HEK293 (cell line): ENCODE measurements around the gene KHDC1L.
"Not testable (repeated sequence)": the region's sequence is repeated elsewhere in the genome, so short reads cannot be mapped to it uniquely, and the experiment has no call there.

Experiments
- CTCF ChIA-PET: fragments of 350-600 bp; formaldehyde crosslinking; extraction: SDS; loops from one replicate; lab custom pipeline; 2021; ENCODE audit warnings: antibody characterized with exemption; lab: Yijun Ruan, JAX
- POLR2A ChIA-PET: fragments of 300-600 bp; formaldehyde crosslinking; extraction: SDS; loops from one replicate; lab custom pipeline; 2020; ENCODE audit warnings: antibody characterized with exemption, inconsistent platforms; lab: Yijun Ruan, JAX
- H3K27ac ChIP-seq: fragments of 200-500 bp; sonication (Bioruptor generic); 2 replicates; pipeline ENCODE4 v1.5.1; 2014; ENCODE audit warnings: low read depth, low read length, control low read depth, inconsistent platforms; ENCODE audit errors: extremely low read depth
- H3K36me3 ChIP-seq, 2 experiments: fragments of 200-500 bp in 1 of 2; sonication (Bioruptor generic) in 1 of 2; 1 replicate in 1 of 2; 2 replicates in 1 of 2; pipeline ENCODE4 v1.5.1; 2014 to 2017; ENCODE audit warnings: inconsistent platforms in 2 of 2, low read length in 2 of 2; ENCODE audit not compliant: control insufficient read depth in 2 of 2, insufficient read depth in 1 of 2
- H3K4me1 ChIP-seq: fragments of 200-500 bp; sonication (Bioruptor generic); 2 replicates; pipeline ENCODE4 v1.5.1; 2014; ENCODE audit warnings: mild to moderate bottlenecking, low read length, inconsistent platforms; ENCODE audit not compliant: control insufficient read depth, insufficient read depth
- H3K4me3 ChIP-seq: 2 replicates; pipeline ENCODE4 v1.5.1; 2011; ENCODE audit warnings: low read depth, mild to moderate bottlenecking, control low read depth, low read length, moderate library complexity
- H3K9me3 ChIP-seq: fragments of 200-500 bp; sonication (Bioruptor generic); 2 replicates; pipeline ENCODE4 v1.5.1; 2014; ENCODE audit warnings: low read depth, low read length, inconsistent platforms; ENCODE audit not compliant: control insufficient read depth, insufficient read depth
- ZBTB20 ChIP-seq: fragments of 450-650 bp; formaldehyde crosslinking; IDR thresholded peaks from 2 replicates; pipeline ENCODE4 v1.5.1; 2016; ENCODE audit warnings: missing biosample characterization, missing genetic modification characterization
- ZBTB8A ChIP-seq: fragments of 450-650 bp; formaldehyde crosslinking; IDR thresholded peaks from 2 replicates; pipeline ENCODE4 v1.5.1; 2016; ENCODE audit warnings: missing biosample characterization, missing genetic modification characterization
- ZNF274 ChIP-seq, 2 experiments: fragments of 200-500 bp in 1 of 2; fragments of 450-650 bp in 1 of 2; sonication (Bioruptor generic) in 1 of 2; formaldehyde crosslinking in 1 of 2; IDR thresholded peaks; 2 replicates each; pipeline versions ENCODE4 v1.5.1 to v1.6.1; 2014 to 2016; ENCODE audit warnings: borderline replicate concordance in 1 of 2, inconsistent platforms in 1 of 2, low read length in 1 of 2, missing biosample characterization in 1 of 2, missing genetic modification characterization in 1 of 2
- ZNF350 ChIP-seq: fragments of 450-650 bp; formaldehyde crosslinking; IDR thresholded peaks from 2 replicates; pipeline ENCODE4 v1.5.0; 2017; ENCODE audit warnings: missing biosample characterization, mild to moderate bottlenecking, missing genetic modification characterization
- ZNF391 ChIP-seq: fragments of 450-650 bp; formaldehyde crosslinking; IDR thresholded peaks from 2 replicates; pipeline ENCODE4 v1.5.1; 2016; ENCODE audit warnings: low read depth, missing biosample characterization, missing genetic modification characterization, borderline replicate concordance
- ZNF398 ChIP-seq: fragments of 450-650 bp; formaldehyde crosslinking; IDR thresholded peaks from 2 replicates; pipeline ENCODE4 v1.5.1; 2017; ENCODE audit warnings: missing biosample characterization, missing genetic modification characterization
- ZNF433 ChIP-seq: fragments of 450-650 bp; formaldehyde crosslinking; IDR thresholded peaks from 2 replicates; pipeline ENCODE4 v1.5.1; 2016; ENCODE audit warnings: missing biosample characterization, missing genetic modification characterization, low read depth
- ZNF571 ChIP-seq: fragments of 450-650 bp; formaldehyde crosslinking; IDR thresholded peaks from 2 replicates; pipeline ENCODE4 v1.5.0; 2017; ENCODE audit warnings: missing biosample characterization, missing genetic modification characterization
- ZNF658 ChIP-seq: fragments of 450-650 bp; formaldehyde crosslinking; IDR thresholded peaks from 2 replicates; pipeline ENCODE4; 2016; ENCODE audit warnings: missing biosample characterization, missing genetic modification characterization
- ZNF830 ChIP-seq: fragments of 450-650 bp; IDR thresholded peaks from 2 replicates; pipeline ENCODE4 v1.5.0; 2018; ENCODE audit warnings: missing biosample characterization, missing genetic modification characterization, low read depth, mild to moderate bottlenecking, moderate library complexity
- TF ChIP-seq, protein P1 (sequence below): fragments of 450-650 bp; formaldehyde crosslinking; IDR thresholded peaks from 2 replicates; pipeline ENCODE4 v1.5.1; 2017; ENCODE audit warnings: missing biosample characterization, missing genetic modification characterization
- TF ChIP-seq, protein P2 (sequence below): fragments of 450-650 bp; formaldehyde crosslinking; IDR thresholded peaks from 2 replicates; pipeline ENCODE4 v1.5.1; 2016; ENCODE audit warnings: missing biosample characterization, missing genetic modification characterization
- TF ChIP-seq, protein P3 (sequence below): fragments of 450-650 bp; formaldehyde crosslinking; IDR thresholded peaks from 2 replicates; pipeline ENCODE4 v1.5.1; 2016; ENCODE audit warnings: missing biosample characterization, missing genetic modification characterization, borderline replicate concordance
- TF ChIP-seq, protein P4 (sequence below): fragments of 450-650 bp; formaldehyde crosslinking; IDR thresholded peaks from 2 replicates; pipeline ENCODE4 v1.5.1; 2016; ENCODE audit warnings: missing biosample characterization, missing genetic modification characterization
- TF ChIP-seq, protein P5 (sequence below): fragments of 450-650 bp; formaldehyde crosslinking; IDR thresholded peaks from 2 replicates; pipeline ENCODE4 v1.5.1; 2016; ENCODE audit warnings: missing biosample characterization, missing genetic modification characterization

KHDC1L gene, protein sequence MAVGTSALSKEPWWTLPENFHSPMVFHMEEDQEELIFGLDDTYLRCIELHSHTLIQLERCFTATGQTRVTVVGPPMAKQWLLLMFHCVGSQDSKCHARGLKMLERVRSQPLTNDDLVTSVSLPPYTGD

DNA sequence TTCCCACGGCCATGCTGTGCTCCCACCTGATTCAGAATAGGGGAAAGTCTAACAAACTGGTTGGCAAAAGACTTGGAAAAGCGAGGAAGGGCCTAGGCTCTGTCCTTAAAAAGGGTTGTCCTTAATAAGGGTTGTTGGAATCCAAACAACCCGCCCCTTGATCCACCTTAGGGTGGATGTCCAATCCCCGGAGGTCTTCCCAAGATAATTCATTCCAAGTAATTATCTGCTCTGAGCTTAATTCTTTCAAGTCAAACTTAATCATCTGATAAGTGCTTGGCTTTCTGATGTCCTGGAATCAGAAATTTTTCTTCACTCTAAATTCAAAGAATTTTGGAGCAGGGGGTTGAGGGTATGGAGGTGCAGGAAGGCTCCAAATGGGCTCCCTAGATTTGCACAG lies at the start of gene KHDC1L:
Gene KHDC1L, minus strand, starts transcription at position 101 of the 400 bp plus-strand sequence. Its CDS starts 88 bp downstream, at position 13.
- H3K9me3 ChIP-seq = no peaks in the 10 kb centered on the region
- no peaks in the 10 kb centered on the region for H3K4me1 ChIP-seq
- CTCF ChIA-PET = no interaction called here
- H3K36me3 ChIP-seq = no peaks in the 10 kb centered on the region; a peak in 1 of 3 replicates
- no peak for TF ChIP-seq ZNF274 (IDR thresholded peaks at IDR 0.05; ENCODE audit: low read length)
- TF ChIP-seq ZNF274 (tag by site-specific recombination; IDR thresholded peaks at IDR 0.05; ENCODE audit: borderline replicate concordance) = no peak
- TF ChIP-seq, protein P1, sequence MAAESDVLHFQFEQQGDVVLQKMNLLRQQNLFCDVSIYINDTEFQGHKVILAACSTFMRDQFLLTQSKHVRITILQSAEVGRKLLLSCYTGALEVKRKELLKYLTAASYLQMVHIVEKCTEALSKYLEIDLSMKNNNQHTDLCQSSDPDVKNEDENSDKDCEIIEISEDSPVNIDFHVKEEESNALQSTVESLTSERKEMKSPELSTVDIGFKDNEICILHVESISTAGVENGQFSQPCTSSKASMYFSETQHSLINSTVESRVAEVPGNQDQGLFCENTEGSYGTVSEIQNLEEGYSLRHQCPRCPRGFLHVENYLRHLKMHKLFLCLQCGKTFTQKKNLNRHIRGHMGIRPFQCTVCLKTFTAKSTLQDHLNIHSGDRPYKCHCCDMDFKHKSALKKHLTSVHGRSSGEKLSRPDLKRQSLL = no peak
- no peak for TF ChIP-seq ZNF433
- no peak for TF ChIP-seq ZNF658 (tag by site-specific recombination)
- TF ChIP-seq ZNF398 (tag by site-specific recombination) = no peak
- POLR2A ChIA-PET = no interaction called here
- no peak within 1 kb of the TSS for H3K27ac ChIP-seq
- no peak within 1 kb of the TSS for H3K4me3 ChIP-seq

- H3K4me3 ChIP-seq, H3K4me1 ChIP-seq, POLR2A ChIA-PET: not testable (repeated sequence)
- 0 out of 2 replicates have a peak, but pooled peaks have one; percentile 32 for TF ChIP-seq ZBTB8A (tag by site-specific recombination)
- TF ChIP-seq, all 188 proteins: peak for 1; not testable (repeated sequence) for 187
- H3K9me3 ChIP-seq, CTCF ChIA-PET, H3K27ac ChIP-seq: not testable (repeated sequence)
- peaks cover 27 to 56% of the 10 kb centered on the region in 2 experiments; a peak in 2 of 3 replicates for H3K36me3 ChIP-seq
Measured at GRCh38 chr6:73269296-73269695, 44.0 kb upstream of the KHDC1L start.

- H3K9me3 ChIP-seq, H3K27ac ChIP-seq, H3K4me3 ChIP-seq, POLR2A ChIA-PET, H3K4me1 ChIP-seq: not testable (repeated sequence)
- CTCF ChIA-PET = interaction anchor here (0.6 kb wide), 1 partner anchor 12 kb away, joined by 3 read pairs; no protein-coding TSS in a partner anchor
- H3K36me3 ChIP-seq = peaks cover 26 to 56% of the 10 kb centered on the region in 2 experiments; a peak in 2 of 3 replicates
Measured at GRCh38 chr6:73268896-73269295, 43.6 kb upstream of the KHDC1L start.

- H3K9me3 ChIP-seq = no peaks in the 10 kb centered on the region
- H3K4me1 ChIP-seq = 0 out of 2 replicates have a peak, but pooled peaks cover 3% of the 10 kb centered on the region
- ChIA-PET POLR2A (no interaction called here), CTCF (interaction anchor here (1.6 to 1.8 kb wide), 2 partner anchors 10 to 62 kb away, joined by 4 read pairs; no protein-coding TSS in a partner anchor)
- peaks cover 0 to 28% of the 10 kb centered on the region in 2 experiments; a peak in 2 of 3 replicates for H3K36me3 ChIP-seq
- H3K27ac ChIP-seq = no peak overlapping the region
- no peak overlapping the region for H3K4me3 ChIP-seq
- TF ChIP-seq ZNF571 (tag by site-specific recombination) = no peak
- no peak for TF ChIP-seq ZNF830
- TF ChIP-seq ZBTB20 (tag by site-specific recombination) = no peak
- no peak for TF ChIP-seq ZNF391 (tag by site-specific recombination)
- TF ChIP-seq, protein P2, sequence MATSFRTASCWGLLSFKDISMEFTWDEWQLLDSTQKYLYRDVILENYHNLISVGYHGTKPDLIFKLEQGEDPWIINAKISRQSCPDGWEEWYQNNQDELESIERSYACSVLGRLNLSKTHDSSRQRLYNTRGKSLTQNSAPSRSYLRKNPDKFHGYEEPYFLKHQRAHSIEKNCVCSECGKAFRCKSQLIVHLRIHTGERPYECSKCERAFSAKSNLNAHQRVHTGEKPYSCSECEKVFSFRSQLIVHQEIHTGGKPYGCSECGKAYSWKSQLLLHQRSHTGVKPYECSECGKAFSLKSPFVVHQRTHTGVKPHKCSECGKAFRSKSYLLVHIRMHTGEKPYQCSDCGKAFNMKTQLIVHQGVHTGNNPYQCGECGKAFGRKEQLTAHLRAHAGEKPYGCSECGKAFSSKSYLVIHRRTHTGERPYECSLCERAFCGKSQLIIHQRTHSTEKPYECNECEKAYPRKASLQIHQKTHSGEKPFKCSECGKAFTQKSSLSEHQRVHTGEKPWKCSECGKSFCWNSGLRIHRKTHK (tag by site-specific recombination) = no peak
- TF ChIP-seq, protein P3, sequence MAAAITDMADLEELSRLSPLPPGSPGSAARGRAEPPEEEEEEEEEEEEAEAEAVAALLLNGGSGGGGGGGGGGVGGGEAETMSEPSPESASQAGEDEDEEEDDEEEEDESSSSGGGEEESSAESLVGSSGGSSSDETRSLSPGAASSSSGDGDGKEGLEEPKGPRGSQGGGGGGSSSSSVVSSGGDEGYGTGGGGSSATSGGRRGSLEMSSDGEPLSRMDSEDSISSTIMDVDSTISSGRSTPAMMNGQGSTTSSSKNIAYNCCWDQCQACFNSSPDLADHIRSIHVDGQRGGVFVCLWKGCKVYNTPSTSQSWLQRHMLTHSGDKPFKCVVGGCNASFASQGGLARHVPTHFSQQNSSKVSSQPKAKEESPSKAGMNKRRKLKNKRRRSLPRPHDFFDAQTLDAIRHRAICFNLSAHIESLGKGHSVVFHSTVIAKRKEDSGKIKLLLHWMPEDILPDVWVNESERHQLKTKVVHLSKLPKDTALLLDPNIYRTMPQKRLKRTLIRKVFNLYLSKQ (tag by site-specific recombination) = no peak
- TF ChIP-seq ZNF350 = no peak
- TF ChIP-seq, protein P4, sequence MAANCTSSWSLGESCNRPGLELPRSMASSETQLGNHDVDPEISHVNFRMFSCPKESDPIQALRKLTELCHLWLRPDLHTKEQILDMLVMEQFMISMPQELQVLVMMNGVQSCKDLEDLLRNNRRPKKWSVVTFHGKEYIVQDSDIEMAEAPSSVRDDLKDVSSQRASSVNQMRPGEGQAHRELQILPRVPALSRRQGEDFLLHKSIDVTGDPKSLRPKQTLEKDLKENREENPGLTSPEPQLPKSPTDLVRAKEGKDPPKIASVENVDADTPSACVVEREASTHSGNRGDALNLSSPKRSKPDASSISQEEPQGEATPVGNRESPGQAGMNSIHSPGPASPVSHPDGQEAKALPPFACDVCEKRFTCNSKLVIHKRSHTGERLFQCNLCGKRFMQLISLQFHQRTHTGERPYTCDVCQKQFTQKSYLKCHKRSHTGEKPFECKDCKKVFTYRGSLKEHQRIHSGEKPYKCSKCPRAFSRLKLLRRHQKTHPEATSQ (tag by site-specific recombination) = no peak
- TF ChIP-seq, protein P5, sequence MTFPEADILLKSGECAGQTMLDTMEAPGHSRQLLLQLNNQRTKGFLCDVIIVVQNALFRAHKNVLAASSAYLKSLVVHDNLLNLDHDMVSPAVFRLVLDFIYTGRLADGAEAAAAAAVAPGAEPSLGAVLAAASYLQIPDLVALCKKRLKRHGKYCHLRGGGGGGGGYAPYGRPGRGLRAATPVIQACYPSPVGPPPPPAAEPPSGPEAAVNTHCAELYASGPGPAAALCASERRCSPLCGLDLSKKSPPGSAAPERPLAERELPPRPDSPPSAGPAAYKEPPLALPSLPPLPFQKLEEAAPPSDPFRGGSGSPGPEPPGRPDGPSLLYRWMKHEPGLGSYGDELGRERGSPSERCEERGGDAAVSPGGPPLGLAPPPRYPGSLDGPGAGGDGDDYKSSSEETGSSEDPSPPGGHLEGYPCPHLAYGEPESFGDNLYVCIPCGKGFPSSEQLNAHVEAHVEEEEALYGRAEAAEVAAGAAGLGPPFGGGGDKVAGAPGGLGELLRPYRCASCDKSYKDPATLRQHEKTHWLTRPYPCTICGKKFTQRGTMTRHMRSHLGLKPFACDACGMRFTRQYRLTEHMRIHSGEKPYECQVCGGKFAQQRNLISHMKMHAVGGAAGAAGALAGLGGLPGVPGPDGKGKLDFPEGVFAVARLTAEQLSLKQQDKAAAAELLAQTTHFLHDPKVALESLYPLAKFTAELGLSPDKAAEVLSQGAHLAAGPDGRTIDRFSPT (tag by site-specific recombination) = no peak
Measured at GRCh38 chr6:73264446-73264845, 39.1 kb upstream of the KHDC1L start.
